Neural progenitor cell (in vitro differentiated cells): ENCODE results near the gene VTI1A.

Experiments
- EZH2 ChIP-seq: fragments of 200-600 bp; sonication (generic); IDR thresholded peaks from 2 replicates; pipeline ENCODE4 v1.6.1; 2017; ENCODE audit warnings: antibody characterized with exemption, mild to moderate bottlenecking, moderate library complexity
- TF ChIP-seq, protein P1 (sequence below): fragments of 200-600 bp; sonication (generic); IDR thresholded peaks from 2 replicates; pipeline ENCODE4 v1.5.1; 2017; ENCODE audit warnings: antibody characterized with exemption, mild to moderate bottlenecking

DNA sequence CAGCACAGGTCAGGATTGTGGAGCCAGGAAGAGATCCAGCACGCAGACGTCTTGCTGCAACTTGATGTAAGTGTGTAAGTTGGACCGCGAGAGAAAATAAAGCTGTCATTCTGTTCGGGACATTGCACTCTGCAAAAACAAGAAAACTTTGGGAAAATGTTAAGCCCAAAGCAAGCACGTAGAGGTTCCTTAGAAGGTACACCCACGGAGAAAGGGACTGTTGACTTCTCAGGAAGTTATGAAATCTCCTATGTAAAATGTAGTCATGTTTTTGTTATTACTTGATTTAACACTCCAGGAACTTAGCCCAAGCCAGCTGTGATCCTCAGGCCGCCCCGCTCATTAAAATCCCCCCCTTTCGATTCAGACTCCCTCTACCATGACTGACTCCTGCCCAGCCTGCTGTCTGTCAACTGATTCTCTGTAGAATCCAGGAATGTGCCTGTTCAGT, 307.0 kb downstream of the VTI1A start:
- TF ChIP-seq, protein P1, sequence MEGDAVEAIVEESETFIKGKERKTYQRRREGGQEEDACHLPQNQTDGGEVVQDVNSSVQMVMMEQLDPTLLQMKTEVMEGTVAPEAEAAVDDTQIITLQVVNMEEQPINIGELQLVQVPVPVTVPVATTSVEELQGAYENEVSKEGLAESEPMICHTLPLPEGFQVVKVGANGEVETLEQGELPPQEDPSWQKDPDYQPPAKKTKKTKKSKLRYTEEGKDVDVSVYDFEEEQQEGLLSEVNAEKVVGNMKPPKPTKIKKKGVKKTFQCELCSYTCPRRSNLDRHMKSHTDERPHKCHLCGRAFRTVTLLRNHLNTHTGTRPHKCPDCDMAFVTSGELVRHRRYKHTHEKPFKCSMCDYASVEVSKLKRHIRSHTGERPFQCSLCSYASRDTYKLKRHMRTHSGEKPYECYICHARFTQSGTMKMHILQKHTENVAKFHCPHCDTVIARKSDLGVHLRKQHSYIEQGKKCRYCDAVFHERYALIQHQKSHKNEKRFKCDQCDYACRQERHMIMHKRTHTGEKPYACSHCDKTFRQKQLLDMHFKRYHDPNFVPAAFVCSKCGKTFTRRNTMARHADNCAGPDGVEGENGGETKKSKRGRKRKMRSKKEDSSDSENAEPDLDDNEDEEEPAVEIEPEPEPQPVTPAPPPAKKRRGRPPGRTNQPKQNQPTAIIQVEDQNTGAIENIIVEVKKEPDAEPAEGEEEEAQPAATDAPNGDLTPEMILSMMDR: no peak
- no peak for TF ChIP-seq EZH2
